Neural cell (in vitro differentiated cells): ENCODE measurements around the gene DLG4. TPM values are rescaled to one million over a fixed set of nuclear protein-coding genes. Genes with fewer than 3 reads are reported as not detected.

Experiments
- H2AFZ ChIP-seq: fragments of 200-600, 300-800 bp; sonication (generic), shearing (Covaris generic); 2 replicates; pipeline ENCODE4 v1.6.0; 2014; ENCODE audit warnings: low read depth, mild to moderate bottlenecking, antibody characterized with exemption, low read length, moderate library complexity
- H3F3A ChIP-seq: fragments of 200-600 bp; shearing (Covaris generic); 2 replicates; pipeline ENCODE4 v1.6.1; 2016; ENCODE audit warnings: mild to moderate bottlenecking, moderate library complexity, mixed read lengths, antibody characterized with exemption, low read length; ENCODE audit not compliant: insufficient read depth, poor library complexity, severe bottlenecking
- H3K27ac ChIP-seq: fragments of 200-600, 300-800 bp; sonication (generic), shearing (Covaris generic); 2 replicates; pipeline ENCODE4 v1.5.1; 2014; ENCODE audit warnings: mild to moderate bottlenecking, low read length, moderate library complexity
- H3K27me3 ChIP-seq: fragments of 300-800, 200-600 bp; sonication (generic), shearing (Covaris generic); 2 replicates; pipeline ENCODE4 v1.6.0; 2014; ENCODE audit warnings: mild to moderate bottlenecking, low read depth, low read length, moderate library complexity; ENCODE audit not compliant: insufficient read depth
- H3K36me3 ChIP-seq: fragments of 300-800, 200-600 bp; sonication (generic), shearing (Covaris generic); 2 replicates; pipeline ENCODE4 v1.5.1; 2014; ENCODE audit warnings: mild to moderate bottlenecking, antibody characterized with exemption, low read length, moderate library complexity; ENCODE audit not compliant: insufficient read depth
- H3K4me2 ChIP-seq: fragments of 300-800, 200-600 bp; sonication (generic), shearing (Covaris generic); 2 replicates; pipeline ENCODE4 v1.6.0; 2014; ENCODE audit warnings: mild to moderate bottlenecking, low read length
- H3K4me3 ChIP-seq: fragments of 300-800, 200-600 bp; sonication (generic), shearing (Covaris generic); 2 replicates; pipeline ENCODE4 v1.5.1; 2014; ENCODE audit warnings: mild to moderate bottlenecking, low read length, moderate library complexity
- H3K79me2 ChIP-seq: fragments of 200-600 bp; shearing (Covaris generic); replicated peaks from 2 replicates; pipeline ENCODE4 v1.6.0; 2014; ENCODE audit warnings: mild to moderate bottlenecking, low read length, moderate library complexity; ENCODE audit not compliant: insufficient read depth
- H3K9ac ChIP-seq: fragments of 300-800, 200-600 bp; sonication (generic), shearing (Covaris generic); 2 replicates; pipeline ENCODE4 v1.6.1; 2016; ENCODE audit warnings: mild to moderate bottlenecking, low read length, mixed read lengths
- H3K9me2 ChIP-seq: fragments of 200-600 bp; shearing (Covaris generic); 2 replicates; pipeline ENCODE4 v1.6.1; 2016; ENCODE audit warnings: mild to moderate bottlenecking, low read length, mixed read lengths; ENCODE audit not compliant: insufficient read depth
- H3K9me3 ChIP-seq: fragments of 200-600, 300-800 bp; sonication (generic), shearing (Covaris generic); 2 replicates; pipeline ENCODE4 v1.6.1; 2016; ENCODE audit warnings: mild to moderate bottlenecking, mixed run types, low read length, moderate library complexity, mixed read lengths
- H4K20me1 ChIP-seq: fragments of 200-600 bp; shearing (Covaris generic); 2 replicates; pipeline ENCODE4 v1.6.1; 2016; ENCODE audit warnings: mild to moderate bottlenecking, mixed run types; ENCODE audit not compliant: insufficient read depth
- CTCF ChIP-seq: fragments of 450-650 bp; IDR thresholded peaks from 2 replicates; pipeline ENCODE4 v1.5.1; 2014; ENCODE audit warnings: antibody characterized with exemption, mild to moderate bottlenecking, moderate library complexity; ENCODE audit not compliant: poor library complexity, severe bottlenecking
- EP300 ChIP-seq: fragments of 450-650 bp; conservative IDR thresholded peaks from 2 replicates; pipeline ENCODE4 v1.6.1; 2014; ENCODE audit warnings: antibody characterized with exemption, mild to moderate bottlenecking, moderate library complexity; ENCODE audit not compliant: poor library complexity, severe bottlenecking
- EZH2 ChIP-seq: fragments of 200-600, 300-800 bp; shearing (Covaris generic), sonication (generic); IDR thresholded peaks from 2 replicates; pipeline ENCODE4 v1.6.1; 2014; ENCODE audit warnings: antibody characterized with exemption, low read length, borderline replicate concordance, mild to moderate bottlenecking; ENCODE audit not compliant: insufficient read depth, poor library complexity, severe bottlenecking
- MXI1 ChIP-seq: fragments of 450-650 bp; conservative IDR thresholded peaks from 2 replicates; pipeline ENCODE4 v1.6.1; 2014; ENCODE audit warnings: antibody characterized with exemption, mild to moderate bottlenecking; ENCODE audit not compliant: poor library complexity, severe bottlenecking
- POLR2AphosphoS5 ChIP-seq: IDR thresholded peaks from 2 replicates; pipeline ENCODE4 v1.6.1; 2012
- RAD21 ChIP-seq: fragments of 450-650 bp; conservative IDR thresholded peaks from 2 replicates; pipeline ENCODE4 v1.6.1; 2014; ENCODE audit warnings: antibody characterized with exemption, mild to moderate bottlenecking, moderate library complexity
- REST ChIP-seq: IDR thresholded peaks from 2 replicates; pipeline ENCODE4 v1.6.1; 2012; ENCODE audit warnings: borderline replicate concordance
- SMC3 ChIP-seq: fragments of 450-650 bp; conservative IDR thresholded peaks from 2 replicates; pipeline ENCODE4 v1.6.1; 2014; ENCODE audit warnings: antibody characterized with exemption, mild to moderate bottlenecking, moderate library complexity; ENCODE audit not compliant: poor library complexity
- TAF1 ChIP-seq: IDR thresholded peaks from 2 replicates; pipeline ENCODE4 v1.6.1; 2012; ENCODE audit warnings: low read depth
- polyA plus RNA-seq: library from polyadenylated mRNA; depleted of rRNA; stranded (reverse); fragments of >200 nt; gene quantifications from 2 replicates; pipeline ENCODE4 v1.2.3, GENCODE V29; 2014

DLG4 gene
- polyA plus RNA-seq, 1 donor from 2014 or later = 126 TPM

GRCh38 chr17:7239091-7240027, 19.7 kb upstream of the DLG4 start, which contains the start of gene PHF23:
Gene PHF23, minus strand, starts transcription at chr17:7239457. Its CDS starts 178 bp downstream, at chr17:7239279.
- Histone ChIP-seq H4K20me1 (no peaks in the 10 kb centered on the region), H2AFZ (peak within 1 kb of the TSS; percentile 47), H3K9ac (peak within 1 kb of the TSS; percentile 99), H3K4me2 (peak within 1 kb of the TSS; percentile 99), H3K79me2 (peaks cover 68% of the 10 kb centered on the region), H3K9me2 (no peaks in the 10 kb centered on the region), H3K27ac (peak within 1 kb of the TSS; percentile 99), H3K27me3 (no peaks in the 10 kb centered on the region), H3K4me3 (peak within 1 kb of the TSS; percentile 75), H3F3A (peaks cover 3% of the 10 kb centered on the region), H3K9me3 (no peaks in the 10 kb centered on the region), H3K36me3 (no peaks in the 10 kb centered on the region)
- no peak for TF ChIP-seq REST
- TF ChIP-seq TAF1 = peak; percentile 16
- TF ChIP-seq RAD21 = no peak
- TF ChIP-seq MXI1 = peak; percentile 54
- TF ChIP-seq EZH2 = no peak
- TF ChIP-seq EP300 = peak; percentile 52
- peak; percentile 81 for TF ChIP-seq POLR2AphosphoS5
- no peak for TF ChIP-seq CTCF
- TF ChIP-seq SMC3 = peak; percentile 21

- Histone ChIP-seq H3K27me3 (no peaks in the 10 kb centered on the region), H3K36me3 (no peaks in the 10 kb centered on the region), H4K20me1 (no peaks in the 10 kb centered on the region), H3K4me3 (peak overlapping the region; percentile 75), H3F3A (peaks cover 3% of the 10 kb centered on the region), H3K9me2 (no peaks in the 10 kb centered on the region), H3K9ac (peak overlapping the region; percentile 98), H3K79me2 (peaks cover 72% of the 10 kb centered on the region), H3K27ac (peak overlapping the region; percentile 95), H2AFZ (peak overlapping the region; percentile 47), H3K9me3 (no peaks in the 10 kb centered on the region), H3K4me2 (no peak overlapping the region)
- TF ChIP-seq RAD21 (no peak), SMC3 (no peak), EZH2 (no peak), EP300 (no peak), MXI1 (no peak), CTCF (no peak), POLR2AphosphoS5 (no peak), REST (no peak), TAF1 (no peak)
These were observed 18.9 kb upstream of the DLG4 start for GRCh38 chr17:7238420-7239090.
